ENCODE results near the gene KIAA0040. TPM values are rescaled to one million over a fixed set of nuclear protein-coding genes. Genes with fewer than 3 reads are reported as not detected.

The KIAA0040 gene
- total RNA-seq, 1 experiment from 2014 or later, result 27.7 TPM

GRCh38 chr1:175220853-175221556 is 28.4 kb upstream of the KIAA0040 start:
- TF ChIP-seq CTCF (IDR thresholded peaks at IDR 0.05; ENCODE audit: unreplicated experiment), result no peak
- H3K27ac Mint-ChIP-seq (ENCODE audit: low read depth, unreplicated experiment), result peak overlapping the region; percentile 17
- peaks cover 27% of the 10 kb centered on the region for H3K4me1 Mint-ChIP-seq (ENCODE audit: insufficient read depth, unreplicated experiment)
- DNase-seq (ENCODE audit: unreplicated experiment), result peak; percentile 42
- H3K9me3 Mint-ChIP-seq (ENCODE audit: unreplicated experiment), result no peaks in the 10 kb centered on the region
- H3K36me3 Mint-ChIP-seq (ENCODE audit: insufficient read depth, unreplicated experiment), result no peaks in the 10 kb centered on the region
- intact Hi-C loops (cut with micrococcal nuclease), result loop anchor here (1.0 to 2.0 kb wide), 3 partner anchors 28 to 98 kb away; partner anchors contain the start of gene KIAA0040
- BruUV-seq (replicated peaks), result no TSS peak
- POLR2A ChIA-PET, result interaction anchor here (0.7 to 2.5 kb wide), 11 partner anchors 9 to 98 kb away, joined by 3 to 22 read pairs (median 6); no protein-coding TSS in a partner anchor
- no peaks in the 10 kb centered on the region for H3K27me3 Mint-ChIP-seq (ENCODE audit: insufficient read depth, unreplicated experiment)
- CTCF ChIA-PET, result interaction anchor here (0.6 to 10.6 kb wide), 35 partner anchors 9 to 870 kb away, joined by 3 to 306 read pairs (median 9); no protein-coding TSS in a partner anchor
- no peak overlapping the region for H3K4me3 Mint-ChIP-seq (ENCODE audit: unreplicated experiment)

- H3K27me3 Mint-ChIP-seq (ENCODE audit: insufficient read depth, unreplicated experiment), result no peaks in the 10 kb centered on the region
- no peak for TF ChIP-seq CTCF (IDR thresholded peaks at IDR 0.05; ENCODE audit: unreplicated experiment)
- no TSS peak for BruUV-seq (replicated peaks)
- no peak overlapping the region for H3K27ac Mint-ChIP-seq (ENCODE audit: low read depth, unreplicated experiment)
- H3K9me3 Mint-ChIP-seq (ENCODE audit: unreplicated experiment), result no peaks in the 10 kb centered on the region
- H3K4me3 Mint-ChIP-seq (ENCODE audit: unreplicated experiment), result no peak overlapping the region
- DNase-seq (ENCODE audit: unreplicated experiment), result no peak
- peaks cover 27% of the 10 kb centered on the region for H3K4me1 Mint-ChIP-seq (ENCODE audit: insufficient read depth, unreplicated experiment)
- CTCF ChIA-PET, result interaction anchor here (0.7 to 10.6 kb wide), 12 partner anchors 9 to 104 kb away, joined by 3 to 306 read pairs (median 4); no protein-coding TSS in a partner anchor
- POLR2A ChIA-PET, result interaction anchor here (2.2 kb wide), 1 partner anchor 8 kb away, joined by 8 read pairs; no protein-coding TSS in a partner anchor
- no peaks in the 10 kb centered on the region for H3K36me3 Mint-ChIP-seq (ENCODE audit: insufficient read depth, unreplicated experiment)
- intact Hi-C loops (cut with micrococcal nuclease), result loop anchor here (2.0 kb wide), 1 partner anchor 27 kb away; the partner anchor contains the start of gene KIAA0040
These were observed 27.2 kb upstream of the KIAA0040 start for GRCh38 chr1:175219774-175220173.

- H3K4me1 Mint-ChIP-seq (ENCODE audit: insufficient read depth, unreplicated experiment), result peaks cover 27% of the 10 kb centered on the region
- BruUV-seq (replicated peaks), result no TSS peak
- no peak for DNase-seq (ENCODE audit: unreplicated experiment)
- intact Hi-C loops (cut with micrococcal nuclease), result no loop called here
- H3K4me3 Mint-ChIP-seq (ENCODE audit: unreplicated experiment), result no peak overlapping the region
- H3K36me3 Mint-ChIP-seq (ENCODE audit: insufficient read depth, unreplicated experiment), result no peaks in the 10 kb centered on the region
- no peak overlapping the region for H3K27ac Mint-ChIP-seq (ENCODE audit: low read depth, unreplicated experiment)
- TF ChIP-seq CTCF (IDR thresholded peaks at IDR 0.05; ENCODE audit: unreplicated experiment), result no peak
- peaks cover 7% of the 10 kb centered on the region for H3K9me3 Mint-ChIP-seq (ENCODE audit: unreplicated experiment)
- ChIA-PET CTCF (interaction anchor here (0.5 to 10.6 kb wide), 9 partner anchors 8 to 612 kb away, joined by 3 to 306 read pairs (median 4); no protein-coding TSS in a partner anchor), POLR2A (no interaction called here)
- no peaks in the 10 kb centered on the region for H3K27me3 Mint-ChIP-seq (ENCODE audit: insufficient read depth, unreplicated experiment)
These were observed 26.3 kb upstream of the KIAA0040 start for GRCh38 chr1:175218786-175219434.

Data from MCF 10A (cell line).